ENCODE results near the gene TRIOBP.

The TRIOBP gene

DNA sequence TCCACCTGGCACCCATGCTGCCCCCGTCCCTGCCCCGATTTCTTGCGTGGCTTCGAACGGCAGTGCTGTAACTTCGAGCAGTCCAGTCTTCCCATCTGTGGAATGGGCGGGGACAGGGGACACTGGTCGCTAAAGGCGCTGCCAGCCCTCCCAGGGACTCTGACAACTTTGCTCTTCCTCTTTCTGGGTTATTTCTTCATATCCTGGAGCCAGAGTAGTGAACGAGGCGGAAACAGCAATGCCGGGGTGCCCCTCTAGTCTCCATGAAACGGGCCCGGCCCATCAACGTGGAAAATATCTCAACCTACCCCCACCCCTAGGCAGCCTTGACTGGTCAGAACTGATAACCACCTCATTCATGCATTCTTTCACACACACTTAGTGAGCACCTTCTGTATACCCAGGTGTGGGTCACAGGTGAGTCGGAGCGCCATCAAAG, 42.8 kb downstream of the TRIOBP start:
- no peak overlapping the region for H3K27ac ChIP-seq
- no peak for TF ChIP-seq ZFX (IDR thresholded peaks at IDR 0.05)
- TF ChIP-seq, protein P1, sequence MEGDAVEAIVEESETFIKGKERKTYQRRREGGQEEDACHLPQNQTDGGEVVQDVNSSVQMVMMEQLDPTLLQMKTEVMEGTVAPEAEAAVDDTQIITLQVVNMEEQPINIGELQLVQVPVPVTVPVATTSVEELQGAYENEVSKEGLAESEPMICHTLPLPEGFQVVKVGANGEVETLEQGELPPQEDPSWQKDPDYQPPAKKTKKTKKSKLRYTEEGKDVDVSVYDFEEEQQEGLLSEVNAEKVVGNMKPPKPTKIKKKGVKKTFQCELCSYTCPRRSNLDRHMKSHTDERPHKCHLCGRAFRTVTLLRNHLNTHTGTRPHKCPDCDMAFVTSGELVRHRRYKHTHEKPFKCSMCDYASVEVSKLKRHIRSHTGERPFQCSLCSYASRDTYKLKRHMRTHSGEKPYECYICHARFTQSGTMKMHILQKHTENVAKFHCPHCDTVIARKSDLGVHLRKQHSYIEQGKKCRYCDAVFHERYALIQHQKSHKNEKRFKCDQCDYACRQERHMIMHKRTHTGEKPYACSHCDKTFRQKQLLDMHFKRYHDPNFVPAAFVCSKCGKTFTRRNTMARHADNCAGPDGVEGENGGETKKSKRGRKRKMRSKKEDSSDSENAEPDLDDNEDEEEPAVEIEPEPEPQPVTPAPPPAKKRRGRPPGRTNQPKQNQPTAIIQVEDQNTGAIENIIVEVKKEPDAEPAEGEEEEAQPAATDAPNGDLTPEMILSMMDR (conservative IDR thresholded peaks at IDR 0.05) = no peak

DNA sequence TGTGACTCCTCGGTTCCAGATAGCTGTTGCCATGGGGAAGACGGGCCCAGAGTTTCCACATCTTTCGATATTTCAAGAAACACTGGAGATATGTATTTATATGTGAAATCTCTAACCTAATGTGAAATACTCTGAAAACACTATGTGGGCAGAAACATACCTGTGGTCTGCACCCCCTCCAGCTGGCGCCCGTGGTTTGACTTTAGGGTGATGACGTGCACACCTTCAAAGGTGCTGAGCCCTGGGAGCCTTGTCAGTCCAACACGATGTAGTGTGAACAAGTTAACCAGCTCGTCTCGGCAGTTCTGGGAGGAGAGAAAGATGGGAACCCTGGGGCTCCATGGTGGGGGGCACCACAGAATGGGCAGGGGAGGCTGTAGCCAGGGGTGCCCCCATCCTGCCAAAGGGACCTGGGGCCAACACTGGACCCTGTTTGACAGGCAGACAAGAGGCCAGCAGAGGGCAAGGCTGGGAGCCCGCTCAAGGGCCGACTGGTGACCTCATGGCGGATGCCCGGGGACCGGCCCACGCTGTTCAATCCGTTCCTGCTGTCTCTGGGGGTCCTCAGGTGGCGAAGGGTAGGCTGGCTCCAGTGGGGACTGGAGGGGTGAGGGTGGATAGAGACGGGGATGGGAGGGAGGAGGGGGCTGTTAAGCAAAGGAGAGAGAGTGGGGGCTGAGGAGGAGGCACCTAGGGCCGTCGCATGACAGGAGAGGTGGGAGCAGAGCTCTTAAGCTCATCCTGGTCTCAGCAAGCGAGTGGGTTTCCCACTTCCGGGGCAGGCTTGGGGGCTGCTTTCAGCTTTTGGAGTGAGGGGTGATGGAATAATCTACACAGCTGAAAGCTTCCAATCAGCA, 43.8 kb downstream of the TRIOBP start:
- H3K27ac ChIP-seq = no peak overlapping the region
- TF ChIP-seq, protein P1 (conservative IDR thresholded peaks at IDR 0.05) = no peak

DNA sequence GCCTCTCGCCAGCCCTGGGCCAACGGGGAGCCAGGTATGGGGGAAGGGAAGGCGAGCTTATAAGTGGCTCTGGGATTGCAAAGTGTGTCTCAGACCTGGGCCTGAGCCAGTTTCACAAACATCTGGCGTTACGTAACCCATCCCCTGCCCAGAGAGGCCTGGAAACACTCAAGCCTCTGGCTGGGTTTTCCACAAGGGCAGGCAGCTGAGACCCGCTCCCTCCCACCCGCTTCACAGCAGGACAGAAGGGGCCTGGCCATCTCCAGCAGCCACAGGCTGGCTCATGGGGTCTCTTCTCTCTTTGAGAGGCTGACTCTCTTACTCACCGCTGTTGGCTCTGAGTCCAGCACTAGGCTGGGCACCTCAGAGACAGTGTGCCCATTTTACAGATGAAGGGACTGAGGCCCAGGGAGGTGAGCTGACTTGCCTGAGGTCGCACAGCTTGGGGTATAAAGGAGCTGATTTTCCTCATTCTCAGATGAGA, 44.5 kb downstream of the TRIOBP start:
- TF ChIP-seq, protein P1 (conservative IDR thresholded peaks at IDR 0.05) = no peak
- TF ChIP-seq ZFX (IDR thresholded peaks at IDR 0.05) = no peak
- H3K27ac ChIP-seq = no peak overlapping the region

- H3K27ac ChIP-seq = no peak overlapping the region
- TF ChIP-seq, protein P1 (conservative IDR thresholded peaks at IDR 0.05) = no peak
Observed at GRCh38 chr22:37742376-37743171, 45.7 kb downstream of the TRIOBP start.

DNA sequence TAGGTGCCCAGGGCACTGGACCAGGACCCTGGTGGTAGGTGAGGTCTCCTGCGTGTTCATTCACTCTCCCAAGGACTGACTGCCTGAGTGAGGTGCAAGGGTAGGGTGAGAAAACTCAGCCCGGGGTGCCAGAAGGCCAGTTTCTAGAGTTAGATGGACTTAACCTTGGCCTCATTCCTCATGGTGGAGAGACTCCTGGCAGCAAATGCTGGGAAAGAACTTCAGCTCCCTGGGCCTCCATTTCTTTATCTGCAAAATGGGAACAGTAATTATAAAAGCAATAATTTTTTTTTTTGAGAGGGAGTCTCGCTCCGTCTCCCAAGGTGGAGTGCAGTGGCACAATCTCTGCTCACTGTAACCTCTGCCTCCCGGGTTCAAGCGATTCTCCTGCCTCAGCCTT, 47.7 kb downstream of the TRIOBP start:
- TF ChIP-seq, protein P1 (conservative IDR thresholded peaks at IDR 0.05) = no peak
- TF ChIP-seq ZFX (IDR thresholded peaks at IDR 0.05) = no peak
- no peak overlapping the region; the same call in 1 of the 2 replicates for H3K27ac ChIP-seq

DNA sequence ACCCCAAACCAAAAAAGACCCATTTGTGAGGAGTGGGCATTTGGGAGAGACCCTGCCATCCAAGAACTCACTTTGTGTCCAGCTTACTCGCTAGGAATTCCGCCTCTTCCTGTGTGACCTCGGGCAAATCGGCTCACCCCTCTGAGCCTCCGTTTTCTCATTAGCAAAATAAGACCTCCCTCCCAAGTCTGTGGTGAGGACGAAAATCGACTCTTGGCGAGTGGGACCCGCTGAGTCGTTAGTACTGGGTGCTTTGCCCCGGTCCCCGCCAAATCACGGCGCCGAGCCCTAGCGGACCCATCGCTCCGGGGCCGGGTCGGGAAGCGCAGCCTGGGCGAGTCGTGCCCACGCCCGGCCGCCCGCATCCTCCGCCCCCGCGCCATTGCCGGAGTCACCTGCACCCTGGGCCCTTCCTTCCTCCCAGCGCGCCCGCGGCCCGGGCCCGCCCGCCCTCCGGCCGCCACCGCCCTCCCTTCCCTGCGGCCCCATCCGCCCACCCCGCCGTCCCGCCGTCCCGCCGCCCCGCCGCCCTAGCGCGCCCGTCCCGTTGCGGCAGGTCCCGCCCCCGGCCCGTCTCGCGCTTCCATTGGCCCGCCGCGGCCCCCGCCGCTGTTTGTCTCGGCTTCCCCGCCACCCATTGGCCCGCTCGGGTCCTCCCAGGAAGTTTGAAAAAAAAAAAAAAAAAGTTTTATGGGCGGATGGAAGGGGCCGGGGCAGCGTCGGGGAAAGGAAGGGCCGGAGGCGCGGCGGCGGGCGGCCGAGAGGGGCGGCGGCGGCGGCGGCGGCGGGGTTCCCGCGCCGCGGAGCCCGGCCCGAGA, 48.9 kb downstream of the TRIOBP start:
- H3K27ac ChIP-seq = peak overlapping the region; percentile 95
- 0 out of 2 replicates have a peak, but pooled peaks have one; percentile 32 for TF ChIP-seq ZFX (IDR thresholded peaks at IDR 0.05)
- TF ChIP-seq, protein P1 (conservative IDR thresholded peaks at IDR 0.05) = no peak
